Pancreas (tissue), 10 donors: ENCODE measurements around the gene PCDHA1. TPM values are rescaled to one million over a fixed set of nuclear protein-coding genes. Genes with fewer than 3 reads are reported as not detected.
"Not testable (repeated sequence)": the region's sequence is repeated elsewhere in the genome, so short reads cannot be mapped to it uniquely, and the experiment has no call there.

Experiments
- ATAC-seq, 4 donors: fragments of 200-7000 bp; cut with Tn5 transposase; one replicate each; pipeline versions ENCODE4 v1.8.0 to v1.9.1; 2020; ENCODE audit warnings: mild to moderate bottlenecking in 4 of 4, moderate library complexity in 4 of 4
- DNase-seq, 6 donors: peaks; one replicate each; pipeline ENCODE4 v3.0.0-alpha.2; 2020
- FAIRE-seq: peaks from 2 replicates; lab custom pipeline; 2012; peaks lifted over from hg19 to GRCh38; lab: Jason Lieb, UNC
- H3K27ac ChIP-seq, 4 donors: fragments of 200-600 bp; sonication (generic); 1 replicate in 3 of 4; 2 replicates in 1 of 4; pipeline versions ENCODE4 v1.5.0 to v1.8.0; 2020
- H3K27me3 ChIP-seq, 4 donors: fragments of 200-600 bp; one replicate each; pipeline ENCODE4 v1.8.0; 2021
- H3K36me3 ChIP-seq, 3 donors: fragments of 200-600 bp; sonication (generic) in 1 of 3; one replicate each; pipeline versions ENCODE4 v1.5.0 to v1.8.0; 2020 to 2021
- H3K4me1 ChIP-seq, 3 donors: fragments of 200-600 bp; one replicate each; pipeline ENCODE4 v1.8.0; 2021
- H3K4me3 ChIP-seq, 4 donors: fragments of 200-600 bp; sonication (generic) in 2 of 4; one replicate each; pipeline versions ENCODE4 v1.5.0 to v1.8.0; 2020 to 2021
- H3K9me3 ChIP-seq, 4 donors: fragments of 200-600 bp; one replicate each; pipeline ENCODE4 v1.8.0; 2021
- WGBS, 2 donors: extraction: QIAGEN DNeasy Blood & Tissue Kit; methylation state at CpG; one replicate each; pipeline ENCODE4 v1.1.7; 2013; 5-methylcytosine and 5-hydroxymethylcytosine counted together
- intact Hi-C, 3 donors: fragments of 100-400 bp; cut with DNase I; formaldehyde crosslinking; loops; one replicate each; pipeline versions ENCODE4 v1.11.1 to v1.14.2; 2022
- polyA plus RNA-seq, 2 donors: library from polyadenylated mRNA; stranded (reverse); fragments of 200-250 nt; gene quantifications; one replicate each; pipeline ENCODE4 v1.2.3, GENCODE V29; 2013
- total RNA-seq, 6 donors: library from RNA; stranded (reverse); fragmentation: NEBNext Ultra II Directional in 4 of 6; extraction: Animal tissue kit (Norgen Biotek cat#: 25700) in 4 of 6; gene quantifications; one replicate each; pipeline versions ENCODE4 v1.2.1 to v1.2.4, GENCODE V29; 2021 to 2023
- TF ChIP-seq, protein P1 (sequence below), 4 donors: fragments of 200-600 bp; sonication (generic) in 3 of 4; IDR thresholded peaks; one replicate each; pipeline versions ENCODE4 v1.5.0 to v1.8.0; 2021; ENCODE audit warnings: antibody characterized with exemption in 4 of 4
- donor health status: healthy with polysubstance abuse.
- donor health status: DM: no; HTN: no; CAD: no; lungs with moderate emphysema.
- donor health status: DM: no; HTN: no; CAD: no.
- donor health status: control.
- donor health status: control.
- donor health status: Bipolar disorder and iron deficiency.
- donor health status: DM: yes; HTN: yes; CAD: no.
- donor health status: DM: no; HTN: no; CAD: no.
- donor health status: DM: no; HTN: no; CAD: no.
- donor health status: DM: yes; HTN: yes; CAD: no.

PCDHA1 gene
- total and polyA plus RNA-seq, 8 donors: 0.03 to 0.47 (median 0.09) TPM; not detected in 2

DNA sequence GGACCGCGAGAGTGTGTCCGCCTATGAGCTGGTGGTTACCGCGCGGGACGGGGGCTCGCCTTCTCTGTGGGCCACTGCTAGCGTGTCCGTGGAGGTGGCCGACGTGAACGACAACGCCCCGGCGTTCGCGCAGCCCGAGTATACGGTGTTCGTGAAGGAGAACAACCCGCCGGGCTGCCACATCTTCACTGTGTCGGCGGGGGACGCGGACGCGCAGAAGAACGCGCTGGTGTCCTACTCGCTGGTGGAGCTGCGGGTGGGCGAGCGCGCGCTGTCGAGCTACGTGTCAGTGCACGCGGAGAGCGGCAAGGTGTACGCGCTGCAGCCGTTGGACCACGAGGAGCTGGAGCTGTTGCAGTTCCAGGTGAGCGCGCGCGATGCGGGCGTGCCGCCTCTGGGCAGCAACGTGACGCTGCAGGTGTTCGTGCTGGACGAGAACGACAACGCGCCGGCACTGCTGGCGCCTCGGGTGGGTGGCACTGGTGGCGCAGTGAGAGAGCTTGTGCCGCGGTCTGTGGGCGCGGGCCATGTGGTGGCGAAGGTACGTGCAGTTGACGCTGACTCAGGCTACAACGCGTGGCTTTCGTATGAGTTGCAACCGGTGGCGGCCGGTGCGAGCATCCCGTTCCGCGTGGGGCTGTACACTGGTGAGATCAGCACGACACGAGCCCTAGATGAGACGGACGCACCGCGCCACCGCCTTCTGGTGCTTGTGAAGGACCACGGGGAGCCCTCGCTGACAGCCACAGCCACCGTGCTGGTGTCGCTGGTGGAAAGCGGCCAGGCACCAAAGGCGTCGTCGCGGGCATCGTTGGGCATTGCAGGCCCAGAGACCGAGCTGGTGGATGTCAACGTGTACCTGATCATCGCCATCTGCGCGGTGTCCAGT is 49.9 kb downstream of the PCDHA1 start:
- H3K27me3 ChIP-seq: no peaks in the 10 kb centered on the region
- no peak overlapping the region for H3K4me3 ChIP-seq
- H3K36me3 ChIP-seq: no peaks in the 10 kb centered on the region
- DNase-seq (peak in 1 of 6 donors; percentile 53), FAIRE-seq (no peak), ATAC-seq (no peak)
- intact Hi-C loops: no loop called here
- H3K27ac ChIP-seq: no peak overlapping the region
- TF ChIP-seq, protein P1, sequence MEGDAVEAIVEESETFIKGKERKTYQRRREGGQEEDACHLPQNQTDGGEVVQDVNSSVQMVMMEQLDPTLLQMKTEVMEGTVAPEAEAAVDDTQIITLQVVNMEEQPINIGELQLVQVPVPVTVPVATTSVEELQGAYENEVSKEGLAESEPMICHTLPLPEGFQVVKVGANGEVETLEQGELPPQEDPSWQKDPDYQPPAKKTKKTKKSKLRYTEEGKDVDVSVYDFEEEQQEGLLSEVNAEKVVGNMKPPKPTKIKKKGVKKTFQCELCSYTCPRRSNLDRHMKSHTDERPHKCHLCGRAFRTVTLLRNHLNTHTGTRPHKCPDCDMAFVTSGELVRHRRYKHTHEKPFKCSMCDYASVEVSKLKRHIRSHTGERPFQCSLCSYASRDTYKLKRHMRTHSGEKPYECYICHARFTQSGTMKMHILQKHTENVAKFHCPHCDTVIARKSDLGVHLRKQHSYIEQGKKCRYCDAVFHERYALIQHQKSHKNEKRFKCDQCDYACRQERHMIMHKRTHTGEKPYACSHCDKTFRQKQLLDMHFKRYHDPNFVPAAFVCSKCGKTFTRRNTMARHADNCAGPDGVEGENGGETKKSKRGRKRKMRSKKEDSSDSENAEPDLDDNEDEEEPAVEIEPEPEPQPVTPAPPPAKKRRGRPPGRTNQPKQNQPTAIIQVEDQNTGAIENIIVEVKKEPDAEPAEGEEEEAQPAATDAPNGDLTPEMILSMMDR (IDR thresholded peaks at IDR 0.05): no peak
- 32 to 37% methylated on average over 103 of the region's 103 CpGs for WGBS, 2 donors
- peaks cover 0 to 3% (median 0%) of the 10 kb centered on the region in 4 donors for H3K9me3 ChIP-seq
- H3K4me1 ChIP-seq: no peaks in the 10 kb centered on the region

DNA sequence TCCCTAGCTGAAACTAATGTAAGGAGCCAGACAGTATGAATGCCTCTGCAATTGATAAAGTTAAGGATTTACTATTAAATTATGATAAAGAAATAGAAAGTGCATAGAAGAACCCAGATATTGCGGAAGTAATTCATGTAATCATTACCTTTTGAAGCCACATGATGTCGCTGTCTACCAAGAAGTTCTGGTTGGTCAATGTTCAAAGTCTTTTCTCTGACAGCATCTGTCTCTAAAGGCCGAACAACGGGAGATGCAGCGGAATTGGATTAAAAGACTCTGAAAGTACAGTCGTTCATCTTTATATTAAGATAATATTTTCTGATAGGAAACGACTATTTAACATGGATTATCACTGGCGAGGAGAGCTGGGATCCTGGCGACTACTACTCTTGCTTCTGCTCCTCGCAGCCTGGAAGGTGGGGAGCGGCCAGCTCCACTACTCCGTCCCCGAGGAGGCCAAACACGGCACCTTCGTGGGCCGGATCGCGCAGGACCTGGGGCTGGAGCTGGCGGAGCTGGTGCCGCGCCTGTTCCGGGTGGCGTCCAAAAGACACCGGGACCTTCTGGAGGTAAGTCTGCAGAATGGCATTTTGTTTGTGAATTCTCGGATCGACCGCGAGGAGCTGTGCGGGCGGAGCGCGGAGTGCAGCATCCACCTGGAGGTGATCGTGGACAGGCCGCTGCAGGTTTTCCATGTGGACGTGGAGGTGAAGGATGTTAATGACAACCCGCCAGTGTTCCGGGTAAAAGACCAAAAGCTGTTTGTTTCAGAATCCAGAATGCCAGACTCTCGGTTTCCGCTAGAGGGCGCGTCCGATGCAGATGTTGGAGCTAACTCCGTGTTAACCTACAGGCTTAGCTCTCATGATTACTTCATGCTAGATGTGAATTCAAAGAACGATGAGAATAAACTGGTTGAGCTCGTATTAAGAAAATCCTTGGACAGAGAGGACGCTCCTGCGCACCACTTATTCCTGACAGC is 55.3 kb downstream of the PCDHA1 start, which contains the start of gene PCDHA8:
PCDHA8 (plus strand) TSS at position 210 of the 985 bp plus-strand sequence; CDS start at position 345, 135 bp downstream.
- WGBS, 2 donors: 14 to 19% methylated on average over 44 to 47 of the region's 47 CpGs
- Histone ChIP-seq H3K36me3 (no peaks in the 10 kb centered on the region), H3K9me3 (no peaks in the 10 kb centered on the region), H3K27me3 (no peaks in the 10 kb centered on the region), H3K4me3 (no peak within 1 kb of the TSS), H3K27ac (no peak within 1 kb of the TSS), H3K4me1 (no peaks in the 10 kb centered on the region)
- DNase-seq (no peak), ATAC-seq (peak in 1 of 4 donors; percentile 81), FAIRE-seq (no peak)
- intact Hi-C loops: no loop called here
- TF ChIP-seq, protein P1 (IDR thresholded peaks at IDR 0.05): no peak

DNA sequence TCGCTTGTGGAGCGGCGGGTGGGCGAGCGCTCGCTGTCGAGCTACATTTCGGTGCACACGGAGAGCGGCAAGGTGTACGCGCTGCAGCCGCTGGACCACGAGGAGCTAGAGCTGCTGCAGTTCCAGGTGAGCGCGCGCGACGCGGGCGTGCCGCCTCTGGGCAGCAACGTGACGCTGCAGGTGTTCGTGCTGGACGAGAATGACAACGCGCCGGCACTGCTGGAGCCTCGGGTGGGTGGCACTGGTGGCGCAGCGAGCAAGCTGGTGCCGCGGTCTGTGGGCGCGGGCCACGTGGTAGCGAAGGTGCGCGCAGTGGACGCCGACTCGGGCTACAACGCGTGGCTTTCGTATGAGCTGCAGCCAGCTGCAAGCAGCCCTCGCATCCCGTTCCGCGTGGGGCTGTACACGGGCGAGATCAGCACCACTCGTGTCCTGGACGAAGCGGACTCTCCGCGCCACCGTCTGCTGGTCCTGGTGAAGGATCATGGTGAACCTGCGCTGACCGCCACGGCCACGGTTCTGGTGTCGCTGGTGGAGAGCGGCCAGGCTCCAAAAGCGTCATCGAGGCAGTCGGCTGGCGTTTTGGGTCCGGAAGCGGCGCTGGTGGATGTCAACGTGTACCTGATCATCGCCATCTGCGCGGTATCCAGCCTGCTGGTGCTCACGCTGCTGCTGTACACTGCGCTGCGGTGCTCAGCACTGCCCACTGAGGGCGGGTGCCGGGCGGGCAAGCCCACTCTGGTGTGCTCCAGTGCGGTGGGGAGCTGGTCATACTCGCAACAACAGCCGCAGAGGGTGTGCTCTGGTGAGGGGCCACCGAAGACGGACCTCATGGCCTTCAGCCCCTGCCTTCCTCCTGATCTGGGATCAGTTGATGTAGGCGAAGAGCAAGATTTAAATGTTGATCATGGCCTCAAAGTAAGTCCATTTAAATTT is 57.1 kb downstream of the PCDHA1 start:
- Histone ChIP-seq H3K27me3 (no peaks in the 10 kb centered on the region), H3K27ac (no peak overlapping the region), H3K4me3 (no peak overlapping the region), H3K9me3 (no peaks in the 10 kb centered on the region), H3K4me1 (no peaks in the 10 kb centered on the region), H3K36me3 (no peaks in the 10 kb centered on the region)
- 35% methylated on average over 87 of the region's 87 CpGs; no CpG with 5 or more reads in 1 of the 2 donors for WGBS, 2 donors
- DNase-seq (no peak), ATAC-seq (no peak), FAIRE-seq (no peak)
- intact Hi-C loops: no loop called here
- TF ChIP-seq, protein P1 (IDR thresholded peaks at IDR 0.05): no peak

DNA sequence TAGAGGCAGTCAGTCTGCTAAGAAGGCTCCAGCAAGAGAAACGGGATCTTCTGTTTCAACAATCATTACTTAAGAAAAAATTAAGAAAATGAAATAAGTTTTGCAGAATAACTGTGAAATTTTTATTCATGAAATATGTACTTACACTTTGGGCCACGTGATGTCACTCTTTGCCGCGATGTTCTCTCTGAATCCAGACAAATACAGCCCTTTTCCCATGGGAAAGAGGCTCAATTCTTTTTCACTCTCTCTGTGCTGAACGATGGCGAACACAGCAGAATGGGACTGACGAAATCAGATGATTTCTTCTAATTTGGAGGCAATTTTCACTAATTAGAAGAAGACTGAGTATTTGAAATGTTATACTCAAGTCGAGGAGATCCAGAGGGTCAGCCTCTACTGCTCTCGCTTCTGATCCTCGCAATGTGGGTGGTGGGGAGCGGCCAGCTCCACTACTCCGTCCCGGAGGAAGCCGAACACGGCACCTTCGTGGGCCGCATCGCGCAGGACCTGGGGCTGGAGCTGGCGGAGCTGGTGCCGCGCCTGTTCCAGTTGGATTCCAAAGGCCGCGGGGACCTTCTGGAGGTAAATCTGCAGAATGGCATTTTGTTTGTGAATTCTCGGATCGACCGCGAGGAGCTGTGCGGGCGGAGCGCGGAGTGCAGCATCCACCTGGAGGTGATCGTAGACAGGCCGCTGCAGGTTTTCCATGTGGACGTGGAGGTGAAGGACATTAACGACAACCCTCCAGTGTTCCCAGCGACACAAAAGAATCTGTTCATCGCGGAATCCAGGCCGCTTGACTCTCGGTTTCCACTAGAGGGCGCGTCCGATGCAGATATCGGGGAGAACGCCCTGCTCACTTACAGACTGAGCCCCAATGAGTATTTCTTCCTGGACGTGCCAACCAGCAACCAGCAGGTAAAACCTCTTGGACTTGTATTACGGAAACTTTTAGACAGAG is 62.5 kb downstream of the PCDHA1 start, which contains the start of gene PCDHA9:
PCDHA9 (plus strand) TSS at position 244 of the 964 bp plus-strand sequence; CDS start at position 358, 114 bp downstream.
- ATAC-seq, intact Hi-C loops, FAIRE-seq, H3K9me3 ChIP-seq, H3K36me3 ChIP-seq, H3K4me3 ChIP-seq, H3K4me1 ChIP-seq, H3K27ac ChIP-seq, H3K27me3 ChIP-seq: not testable (repeated sequence)
- 14% methylated on average over 46 of the region's 48 CpGs; no CpG with 5 or more reads in 1 of the 2 donors for WGBS, 2 donors
- peak in 1 of 6 donors; percentile 43 for DNase-seq

DNA sequence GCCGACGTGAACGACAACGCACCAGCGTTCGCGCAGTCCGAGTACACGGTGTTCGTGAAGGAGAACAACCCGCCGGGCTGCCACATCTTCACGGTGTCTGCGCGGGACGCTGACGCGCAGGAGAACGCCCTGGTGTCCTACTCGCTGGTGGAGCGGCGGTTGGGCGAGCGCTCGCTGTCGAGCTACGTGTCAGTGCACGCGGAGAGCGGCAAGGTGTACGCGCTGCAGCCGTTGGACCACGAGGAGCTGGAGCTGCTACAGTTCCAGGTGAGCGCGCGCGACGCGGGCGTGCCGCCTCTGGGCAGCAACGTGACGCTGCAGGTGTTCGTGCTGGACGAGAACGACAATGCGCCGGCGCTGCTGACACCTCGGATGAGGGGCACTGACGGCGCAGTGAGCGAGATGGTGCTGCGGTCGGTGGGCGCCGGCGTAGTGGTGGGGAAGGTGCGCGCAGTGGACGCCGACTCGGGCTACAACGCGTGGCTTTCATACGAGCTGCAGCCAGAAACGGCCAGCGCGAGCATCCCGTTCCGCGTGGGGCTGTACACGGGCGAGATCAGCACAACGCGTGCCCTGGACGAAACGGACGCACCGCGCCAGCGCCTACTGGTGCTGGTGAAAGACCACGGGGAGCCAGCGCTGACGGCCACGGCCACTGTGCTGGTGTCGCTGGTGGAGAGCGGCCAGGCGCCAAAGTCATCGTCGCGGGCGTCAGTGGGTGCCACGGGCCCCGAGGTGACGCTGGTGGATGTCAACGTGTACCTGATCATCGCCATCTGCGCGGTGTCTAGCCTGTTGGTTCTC is 64.1 kb downstream of the PCDHA1 start:
- ATAC-seq, H3K36me3 ChIP-seq, H3K27ac ChIP-seq, intact Hi-C loops, H3K4me3 ChIP-seq, FAIRE-seq, H3K9me3 ChIP-seq, H3K4me1 ChIP-seq, H3K27me3 ChIP-seq: not testable (repeated sequence)
- peak in 1 of 6 donors; percentile 44 for DNase-seq
- 33% methylated on average over 101 of the region's 101 CpGs; no CpG with 5 or more reads in 1 of the 2 donors for WGBS, 2 donors
